Measurements from ENCODE around the gene USP43. TPM values are rescaled to one million over a fixed set of nuclear protein-coding genes. Genes with fewer than 3 reads are reported as not detected.

The USP43 gene
- total RNA-seq, 1 donor from 2014 or later: 7.0 TPM

DNA sequence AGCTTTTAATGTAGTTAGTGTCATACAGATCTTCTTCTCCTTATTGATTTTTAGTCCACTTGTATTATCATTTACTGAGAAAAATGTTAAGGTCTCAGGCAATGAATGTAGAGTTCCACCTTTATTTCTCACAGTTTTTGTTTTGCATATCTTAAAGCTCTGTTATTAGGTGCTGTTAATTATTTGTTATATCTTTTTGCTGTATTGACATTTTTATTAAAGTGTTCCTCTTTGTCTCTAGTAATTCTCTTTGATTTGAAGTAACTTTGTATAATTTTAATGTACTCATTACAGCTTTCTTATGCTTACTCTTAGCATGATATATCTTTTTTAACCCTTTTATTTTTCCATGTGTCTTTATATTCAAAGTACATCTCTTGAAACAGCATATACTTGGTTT, 22.4 kb upstream of the USP43 start:
- no peak for FAIRE-seq
- no peak for TF ChIP-seq CTCF (IDR thresholded peaks at IDR 0.05; ENCODE audit: insufficient read depth, low read depth, low read length)
- TF ChIP-seq EZH2 (IDR thresholded peaks at IDR 0.05; ENCODE audit: insufficient read depth, low read length): no peak
- Mint-ChIP-seq H3K27me3 (ENCODE audit: low read depth, unreplicated experiment) (no peaks in the 10 kb centered on the region), H3K36me3 (ENCODE audit: low read depth, unreplicated experiment) (no peaks in the 10 kb centered on the region), H3K27ac (ENCODE audit: unreplicated experiment) (no peak overlapping the region), H3K4me3 (ENCODE audit: unreplicated experiment) (no peak overlapping the region), H3K9me3 (ENCODE audit: unreplicated experiment) (peaks cover 6% of the 10 kb centered on the region), H3K4me1 (ENCODE audit: low read depth, unreplicated experiment) (no peaks in the 10 kb centered on the region)
- Histone ChIP-seq H3K4me3 (ENCODE audit: insufficient read depth, low read depth, low read length) (no peak overlapping the region), H4K20me1 (ENCODE audit: insufficient read depth, low read length) (no peaks in the 10 kb centered on the region), H3K36me3 (ENCODE audit: insufficient read depth, low read length) (no peaks in the 10 kb centered on the region), H2AFZ (ENCODE audit: low read depth, low read length) (no peak overlapping the region), H3K27me3 (ENCODE audit: insufficient read depth, low read length) (no peaks in the 10 kb centered on the region), H3K9ac (ENCODE audit: low read length) (no peak overlapping the region), H3K4me2 (ENCODE audit: low read length) (no peak overlapping the region), H3K27ac (ENCODE audit: low read depth, low read length) (no peak overlapping the region), H3K9me3 (ENCODE audit: insufficient read depth, low read depth, low read length) (no peaks in the 10 kb centered on the region), H3K4me1 (ENCODE audit: insufficient read depth, low read length) (no peaks in the 10 kb centered on the region), H3K79me2 (ENCODE audit: insufficient read depth, low read length) (no peaks in the 10 kb centered on the region)
- DNase-seq (ENCODE audit: low read depth): no peak

GRCh38 chr17:9628509-9628908, 16.8 kb upstream of the USP43 start:
- Histone ChIP-seq H3K4me1 (ENCODE audit: insufficient read depth, low read length) (no peaks in the 10 kb centered on the region), H3K79me2 (ENCODE audit: insufficient read depth, low read length) (no peaks in the 10 kb centered on the region), H3K36me3 (ENCODE audit: insufficient read depth, low read length) (no peaks in the 10 kb centered on the region), H3K27ac (ENCODE audit: low read depth, low read length) (no peak overlapping the region), H3K9me3 (ENCODE audit: insufficient read depth, low read depth, low read length) (no peaks in the 10 kb centered on the region), H3K27me3 (ENCODE audit: insufficient read depth, low read length) (no peaks in the 10 kb centered on the region), H3K9ac (ENCODE audit: low read length) (no peak overlapping the region), H2AFZ (ENCODE audit: low read depth, low read length) (no peak overlapping the region), H4K20me1 (ENCODE audit: insufficient read depth, low read length) (no peaks in the 10 kb centered on the region), H3K4me2 (ENCODE audit: low read length) (no peak overlapping the region), H3K4me3 (ENCODE audit: insufficient read depth, low read depth, low read length) (no peak overlapping the region)
- DNase-seq (ENCODE audit: low read depth) (no peak), FAIRE-seq (no peak)
- peaks cover 12% of the 10 kb centered on the region for H3K27me3 Mint-ChIP-seq (ENCODE audit: low read depth, unreplicated experiment)
- no peaks in the 10 kb centered on the region for H3K4me1 Mint-ChIP-seq (ENCODE audit: low read depth, unreplicated experiment)
- peaks cover 2% of the 10 kb centered on the region for H3K9me3 Mint-ChIP-seq (ENCODE audit: unreplicated experiment)
- H3K4me3 Mint-ChIP-seq (ENCODE audit: unreplicated experiment): no peak overlapping the region
- H3K36me3 Mint-ChIP-seq (ENCODE audit: low read depth, unreplicated experiment): no peaks in the 10 kb centered on the region
- no peak overlapping the region for H3K27ac Mint-ChIP-seq (ENCODE audit: unreplicated experiment)
- TF ChIP-seq EZH2 (IDR thresholded peaks at IDR 0.05; ENCODE audit: insufficient read depth, low read length) (no peak), CTCF (IDR thresholded peaks at IDR 0.05; ENCODE audit: insufficient read depth, low read depth, low read length) (no peak)

GRCh38 chr17:9632741-9633140, 12.6 kb upstream of the USP43 start:
- no peaks in the 10 kb centered on the region for H3K9me3 Mint-ChIP-seq (ENCODE audit: unreplicated experiment)
- no peak overlapping the region for H3K27ac Mint-ChIP-seq (ENCODE audit: unreplicated experiment)
- no peaks in the 10 kb centered on the region for H3K4me1 ChIP-seq (ENCODE audit: insufficient read depth, low read length)
- no peak overlapping the region for H3K27ac ChIP-seq (ENCODE audit: low read depth, low read length)
- H3K27me3 ChIP-seq (ENCODE audit: insufficient read depth, low read length): no peaks in the 10 kb centered on the region
- DNase-seq (ENCODE audit: low read depth): no peak
- H3K4me1 Mint-ChIP-seq (ENCODE audit: low read depth, unreplicated experiment): no peaks in the 10 kb centered on the region
- H3K4me2 ChIP-seq (ENCODE audit: low read length): no peak overlapping the region
- no peak overlapping the region for H3K4me3 ChIP-seq (ENCODE audit: insufficient read depth, low read depth, low read length)
- H3K9ac ChIP-seq (ENCODE audit: low read length): no peak overlapping the region
- H3K9me3 ChIP-seq (ENCODE audit: insufficient read depth, low read depth, low read length): no peaks in the 10 kb centered on the region
- no peaks in the 10 kb centered on the region for H3K79me2 ChIP-seq (ENCODE audit: insufficient read depth, low read length)
- FAIRE-seq: no peak
- H3K36me3 Mint-ChIP-seq (ENCODE audit: low read depth, unreplicated experiment): no peaks in the 10 kb centered on the region
- no peak overlapping the region for H2AFZ ChIP-seq (ENCODE audit: low read depth, low read length)
- H3K36me3 ChIP-seq (ENCODE audit: insufficient read depth, low read length): no peaks in the 10 kb centered on the region
- H4K20me1 ChIP-seq (ENCODE audit: insufficient read depth, low read length): no peaks in the 10 kb centered on the region
- no peak overlapping the region for H3K4me3 Mint-ChIP-seq (ENCODE audit: unreplicated experiment)
- TF ChIP-seq EZH2 (IDR thresholded peaks at IDR 0.05; ENCODE audit: insufficient read depth, low read length): no peak
- TF ChIP-seq CTCF (IDR thresholded peaks at IDR 0.05; ENCODE audit: insufficient read depth, low read depth, low read length): no peak
- H3K27me3 Mint-ChIP-seq (ENCODE audit: low read depth, unreplicated experiment): peaks cover 12% of the 10 kb centered on the region

All from astrocyte (in vitro differentiated cells and primary cell).